DOHH2 (cell line): Measurements from ENCODE around the gene BMERB1.

Experiments used
- H3F3A ChIP-seq: fragments of 200-600 bp; sonication (generic), shearing (Covaris generic); 2 replicates; pipeline ENCODE4 v1.6.0; 2016; ENCODE audit warnings: antibody characterized with exemption, mild to moderate bottlenecking; ENCODE audit not compliant: control insufficient read depth, insufficient read depth
- H3K27ac ChIP-seq: fragments of 200-600 bp; sonication (generic); 2 replicates; pipeline ENCODE4 v1.5.1; 2014; ENCODE audit warnings: low read depth, mild to moderate bottlenecking, low read length, moderate library complexity
- H3K27me3 ChIP-seq: fragments of 200-600 bp; sonication (generic); 2 replicates; pipeline ENCODE4 v1.6.1; 2014; ENCODE audit warnings: mild to moderate bottlenecking, low read length, mixed read lengths; ENCODE audit not compliant: control insufficient read depth
- H3K36me3 ChIP-seq: fragments of 200-600 bp; sonication (generic); 2 replicates; pipeline ENCODE4 v1.6.1; 2014; ENCODE audit warnings: mild to moderate bottlenecking, low read length, moderate library complexity, mixed read lengths; ENCODE audit not compliant: control insufficient read depth
- H3K4me1 ChIP-seq: fragments of 200-600 bp; sonication (generic); 2 replicates; pipeline ENCODE4 v1.6.1; 2014; ENCODE audit warnings: mild to moderate bottlenecking, low read length, mixed read lengths; ENCODE audit not compliant: control insufficient read depth
- H3K4me2 ChIP-seq: fragments of 200-600 bp; sonication (generic); 2 replicates; pipeline ENCODE4 v1.6.0; 2014; ENCODE audit warnings: mild to moderate bottlenecking, low read length, moderate library complexity
- H3K4me3 ChIP-seq: fragments of 200-600 bp; sonication (generic); 2 replicates; pipeline ENCODE4 v1.5.1; 2014; ENCODE audit warnings: mild to moderate bottlenecking, low read length, mixed read lengths
- H3K79me2 ChIP-seq: fragments of 200-600 bp; sonication (generic); 2 replicates; pipeline ENCODE4 v1.6.1; 2014; ENCODE audit warnings: mild to moderate bottlenecking, low read length, mixed read lengths; ENCODE audit not compliant: control insufficient read depth
- H3K9me2 ChIP-seq: fragments of 200-600 bp; sonication (generic); replicated peaks from 2 replicates; pipeline ENCODE4 v1.6.1; 2014; ENCODE audit warnings: mild to moderate bottlenecking, low read length, mixed read lengths; ENCODE audit not compliant: control insufficient read depth
- H3K9me3 ChIP-seq: fragments of 200-600 bp; sonication (generic); 2 replicates; pipeline ENCODE4 v1.6.1; 2014; ENCODE audit warnings: antibody characterized with exemption, low read length, mixed read lengths; ENCODE audit not compliant: control insufficient read depth, insufficient read depth
- H4K20me1 ChIP-seq: fragments of 200-600 bp; sonication (generic); 2 replicates; pipeline ENCODE4 v1.6.0; 2014; ENCODE audit warnings: low read depth, mild to moderate bottlenecking, antibody characterized with exemption, low read length, moderate library complexity; ENCODE audit not compliant: control insufficient read depth, insufficient read depth
- EZH2phosphoT487 ChIP-seq: fragments of 200-600 bp; sonication (generic); IDR thresholded peaks from 2 replicates; pipeline ENCODE4 v1.6.1; 2017; ENCODE audit warnings: borderline replicate concordance, mild to moderate bottlenecking, antibody characterized with exemption, low read length, moderate library complexity, mixed read lengths
- TF ChIP-seq, protein P1 (sequence below): fragments of 200-600 bp; sonication (generic); IDR thresholded peaks from one replicate; pipeline ENCODE4 v1.5.1; 2014; ENCODE audit warnings: antibody characterized with exemption, mild to moderate bottlenecking, low read depth, low read length; ENCODE audit not compliant: poor library complexity, severe bottlenecking

The BMERB1 gene

DNA sequence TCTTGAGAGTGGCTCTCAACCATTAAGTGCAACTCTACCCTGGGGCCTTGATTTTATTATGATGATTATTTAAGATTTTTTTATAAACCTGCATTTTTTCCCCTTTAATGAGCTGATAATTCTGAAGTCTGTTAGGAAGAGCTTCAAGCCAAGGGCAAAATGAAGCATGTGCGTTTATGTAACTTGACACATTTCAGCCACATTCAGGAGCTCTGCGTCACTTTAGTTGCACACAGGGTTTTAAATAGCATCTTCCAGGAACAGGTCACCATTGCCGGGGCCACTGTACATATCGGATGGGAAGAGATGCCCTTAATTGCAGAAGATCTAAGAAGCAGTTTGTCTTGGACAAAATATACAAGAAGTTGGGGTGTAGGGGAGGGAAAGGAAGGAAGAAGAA is 89.6 kb downstream of the BMERB1 start:
- Histone ChIP-seq H3K27ac (no peak overlapping the region), H3K36me3 (no peaks in the 10 kb centered on the region), H3K79me2 (no peaks in the 10 kb centered on the region), H3K9me3 (no peaks in the 10 kb centered on the region), H3K4me2 (no peak overlapping the region), H3K27me3 (peaks cover 3% of the 10 kb centered on the region; the same call in 1 of the 2 replicates), H4K20me1 (no peaks in the 10 kb centered on the region), H3F3A (no peaks in the 10 kb centered on the region), H3K9me2 (no peaks in the 10 kb centered on the region), H3K4me1 (no peaks in the 10 kb centered on the region), H3K4me3 (no peak overlapping the region)
- TF ChIP-seq EZH2phosphoT487: no peak
- TF ChIP-seq, protein P1, sequence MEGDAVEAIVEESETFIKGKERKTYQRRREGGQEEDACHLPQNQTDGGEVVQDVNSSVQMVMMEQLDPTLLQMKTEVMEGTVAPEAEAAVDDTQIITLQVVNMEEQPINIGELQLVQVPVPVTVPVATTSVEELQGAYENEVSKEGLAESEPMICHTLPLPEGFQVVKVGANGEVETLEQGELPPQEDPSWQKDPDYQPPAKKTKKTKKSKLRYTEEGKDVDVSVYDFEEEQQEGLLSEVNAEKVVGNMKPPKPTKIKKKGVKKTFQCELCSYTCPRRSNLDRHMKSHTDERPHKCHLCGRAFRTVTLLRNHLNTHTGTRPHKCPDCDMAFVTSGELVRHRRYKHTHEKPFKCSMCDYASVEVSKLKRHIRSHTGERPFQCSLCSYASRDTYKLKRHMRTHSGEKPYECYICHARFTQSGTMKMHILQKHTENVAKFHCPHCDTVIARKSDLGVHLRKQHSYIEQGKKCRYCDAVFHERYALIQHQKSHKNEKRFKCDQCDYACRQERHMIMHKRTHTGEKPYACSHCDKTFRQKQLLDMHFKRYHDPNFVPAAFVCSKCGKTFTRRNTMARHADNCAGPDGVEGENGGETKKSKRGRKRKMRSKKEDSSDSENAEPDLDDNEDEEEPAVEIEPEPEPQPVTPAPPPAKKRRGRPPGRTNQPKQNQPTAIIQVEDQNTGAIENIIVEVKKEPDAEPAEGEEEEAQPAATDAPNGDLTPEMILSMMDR: no peak

DNA sequence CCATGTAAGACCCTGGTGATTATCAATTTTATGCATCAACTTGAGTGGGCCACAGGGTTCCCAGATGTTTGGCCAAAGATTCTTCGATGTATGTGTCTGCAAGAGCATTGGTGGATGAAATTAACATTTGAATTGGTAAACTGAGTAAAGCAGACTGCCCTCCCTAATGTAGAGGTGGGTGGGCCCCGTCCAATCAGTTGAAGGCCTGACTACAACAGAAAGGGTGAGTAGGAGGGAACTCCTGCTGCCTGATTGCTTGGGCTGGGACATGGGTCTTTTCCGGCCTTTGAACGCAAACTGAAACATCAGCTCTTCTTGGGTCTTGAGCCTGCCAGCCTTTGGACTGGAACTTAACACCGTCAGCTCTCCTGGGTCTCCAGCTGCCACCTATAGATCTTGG is 90.6 kb downstream of the BMERB1 start:
- H3F3A ChIP-seq: no peaks in the 10 kb centered on the region
- no peaks in the 10 kb centered on the region for H3K4me1 ChIP-seq
- H3K9me3 ChIP-seq: no peaks in the 10 kb centered on the region
- H3K36me3 ChIP-seq: no peaks in the 10 kb centered on the region
- peaks cover 8% of the 10 kb centered on the region; the same call in 1 of the 2 replicates for H3K27me3 ChIP-seq
- no peak overlapping the region for H3K4me3 ChIP-seq
- no peaks in the 10 kb centered on the region for H3K9me2 ChIP-seq
- no peaks in the 10 kb centered on the region for H3K79me2 ChIP-seq
- H4K20me1 ChIP-seq: no peaks in the 10 kb centered on the region
- H3K4me2 ChIP-seq: no peak overlapping the region
- no peak overlapping the region for H3K27ac ChIP-seq
- TF ChIP-seq, protein P1: no peak
- TF ChIP-seq EZH2phosphoT487: no peak

DNA sequence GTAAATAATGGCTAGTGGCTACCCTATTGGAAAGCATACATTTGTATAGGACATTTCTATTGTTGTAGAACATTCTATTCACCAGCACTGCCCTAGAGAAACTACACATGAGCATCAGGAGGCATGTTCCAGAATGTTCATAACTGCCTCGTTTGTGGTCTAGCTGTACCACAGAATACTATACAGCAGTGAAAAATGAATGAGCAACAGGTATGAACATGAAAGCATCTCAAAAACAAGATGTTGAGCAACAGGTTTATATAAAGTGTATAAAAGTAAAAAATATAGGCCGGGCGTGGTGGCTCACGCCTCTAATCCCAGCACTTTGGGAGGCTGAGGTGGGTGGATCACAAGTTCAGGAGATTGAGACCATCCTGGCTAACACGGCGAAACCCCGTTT is 91.7 kb downstream of the BMERB1 start:
- H3K27ac ChIP-seq: no peak overlapping the region
- H3K36me3 ChIP-seq: no peaks in the 10 kb centered on the region
- no peaks in the 10 kb centered on the region for H3K79me2 ChIP-seq
- peaks cover 8% of the 10 kb centered on the region; the same call in 1 of the 2 replicates for H3K27me3 ChIP-seq
- H3K4me1 ChIP-seq: no peaks in the 10 kb centered on the region
- H3F3A ChIP-seq: no peaks in the 10 kb centered on the region
- H3K9me2 ChIP-seq: no peaks in the 10 kb centered on the region
- H3K4me2 ChIP-seq: no peak overlapping the region
- TF ChIP-seq EZH2phosphoT487: no peak
- TF ChIP-seq, protein P1: no peak
- H4K20me1 ChIP-seq: no peaks in the 10 kb centered on the region
- H3K4me3 ChIP-seq: no peak overlapping the region
- H3K9me3 ChIP-seq: no peaks in the 10 kb centered on the region
